Muscle of arm (tissue), 14 donors: ENCODE data around the gene OR1N2. TPM values are rescaled to one million over a fixed set of nuclear protein-coding genes. Genes with fewer than 3 reads are reported as not detected.
"Not testable (repeated sequence)": the region's sequence is repeated elsewhere in the genome, so short reads cannot be mapped to it uniquely, and the experiment has no call there.

Experiments used
- DNase-seq: peaks from one replicate; pipeline ENCODE4 v3.0.0-alpha.2; 2013
- long read RNA-seq, 11 donors: transcript quantifications; one replicate each; lab custom pipeline, GENCODE V29; 2026
- polyA plus RNA-seq, 12 donors: library from polyadenylated mRNA; unstranded; fragments of 120-200 nt; gene quantifications; one replicate each; pipeline ENCODE4 v1.2.1, GENCODE V29; 2013; ENCODE audit not compliant: insufficient read length in 12 of 12

The OR1N2 gene, protein sequence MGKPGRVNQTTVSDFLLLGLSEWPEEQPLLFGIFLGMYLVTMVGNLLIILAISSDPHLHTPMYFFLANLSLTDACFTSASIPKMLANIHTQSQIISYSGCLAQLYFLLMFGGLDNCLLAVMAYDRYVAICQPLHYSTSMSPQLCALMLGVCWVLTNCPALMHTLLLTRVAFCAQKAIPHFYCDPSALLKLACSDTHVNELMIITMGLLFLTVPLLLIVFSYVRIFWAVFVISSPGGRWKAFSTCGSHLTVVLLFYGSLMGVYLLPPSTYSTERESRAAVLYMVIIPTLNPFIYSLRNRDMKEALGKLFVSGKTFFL
- not detected for polyA plus RNA-seq
- long read RNA-seq, donor 1, result 0 reads
- long read RNA-seq, donor 2, result 0 reads
- long read RNA-seq, donor 3, result 0 reads
- long read RNA-seq, donor 4, result 0 reads
- long read RNA-seq, donor 5, result 0 reads
- long read RNA-seq, donor 6, result 0 reads
- long read RNA-seq, donor 7, result 0 reads
- long read RNA-seq, donor 8, result 0 reads
- long read RNA-seq, donor 9, result 0 reads
- long read RNA-seq, donor 10, result 0 reads
- long read RNA-seq, donor 11, result 0 reads

GRCh38 chr9:122552812-122553211 lies at the start of gene OR1N2:
OR1N2 (plus strand) TSS chr9:122553112; CDS start chr9:122553212, 100 bp downstream.
- DNase-seq, result no peak

DNA sequence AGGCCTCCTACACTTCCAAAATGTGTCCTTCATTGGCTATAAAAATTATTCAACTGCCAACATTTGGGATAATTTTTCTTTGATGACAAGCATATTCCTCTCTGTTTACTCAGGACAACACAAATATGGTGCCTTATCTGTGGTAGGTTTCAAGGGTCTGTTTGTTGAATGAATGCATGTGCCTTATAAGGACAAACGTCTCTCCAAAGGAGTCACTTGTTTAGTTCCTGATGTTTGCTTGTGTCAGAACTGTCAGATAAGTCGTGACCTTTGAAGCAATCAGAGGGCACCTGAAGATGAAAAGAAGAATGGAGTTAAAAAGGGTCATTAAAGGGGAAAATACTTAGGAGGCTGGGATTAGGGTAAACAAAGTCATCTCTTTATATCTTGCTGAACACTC lies 45.9 kb upstream of the OR1N2 start:
- DNase-seq, result no peak

DNA sequence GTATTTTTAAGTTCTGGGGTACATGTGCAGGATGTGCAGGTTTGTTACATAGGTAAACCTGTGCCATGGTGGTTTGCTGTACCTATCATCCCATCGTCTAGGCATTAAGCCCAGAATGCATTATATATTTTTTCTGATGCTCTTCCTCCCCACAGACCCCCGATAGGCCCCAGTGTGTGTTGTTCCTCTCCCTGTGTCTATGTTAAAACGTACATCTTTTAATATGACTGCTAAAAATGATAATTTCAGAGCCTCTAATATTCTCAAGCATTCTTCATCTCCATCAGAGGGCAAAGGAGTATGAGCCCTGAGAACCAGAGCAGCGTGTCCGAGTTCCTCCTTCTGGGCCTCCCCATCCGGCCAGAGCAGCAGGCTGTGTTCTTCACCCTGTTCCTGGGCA lies 42.4 kb upstream of the OR1N2 start, which contains the start of gene OR1J2:
OR1J2 (plus strand) TSS at position 301 of the 400 bp plus-strand sequence; CDS start at position 301, 0 bp downstream.
- DNase-seq, result no peak

DNA sequence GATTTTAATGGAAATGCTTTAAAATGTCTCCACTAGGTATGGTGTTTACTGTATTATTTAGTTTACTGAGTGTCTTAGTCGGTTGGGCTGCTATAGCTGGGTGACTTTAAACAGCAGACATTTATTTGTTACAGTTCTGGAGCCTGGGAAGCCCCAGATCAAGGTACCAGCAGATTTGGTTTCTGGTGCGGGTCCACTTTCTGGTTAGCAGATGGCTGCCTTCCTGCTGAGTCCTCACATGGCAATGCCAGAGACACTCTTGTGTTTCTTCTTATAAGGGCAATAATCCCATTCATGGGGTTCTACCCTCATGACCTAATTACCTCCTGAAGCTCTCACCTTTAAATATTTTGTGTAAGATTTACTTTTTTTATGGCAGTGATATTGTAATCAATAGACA lies 34.7 kb upstream of the OR1N2 start:
- no peak for DNase-seq

- no peak for DNase-seq
Observed at GRCh38 chr9:122518841-122519240, 34.1 kb upstream of the OR1N2 start, which contains the start of gene OR1J4. OR1J4 (plus strand) TSS chr9:122519141; CDS start chr9:122519141, 0 bp downstream.

DNA sequence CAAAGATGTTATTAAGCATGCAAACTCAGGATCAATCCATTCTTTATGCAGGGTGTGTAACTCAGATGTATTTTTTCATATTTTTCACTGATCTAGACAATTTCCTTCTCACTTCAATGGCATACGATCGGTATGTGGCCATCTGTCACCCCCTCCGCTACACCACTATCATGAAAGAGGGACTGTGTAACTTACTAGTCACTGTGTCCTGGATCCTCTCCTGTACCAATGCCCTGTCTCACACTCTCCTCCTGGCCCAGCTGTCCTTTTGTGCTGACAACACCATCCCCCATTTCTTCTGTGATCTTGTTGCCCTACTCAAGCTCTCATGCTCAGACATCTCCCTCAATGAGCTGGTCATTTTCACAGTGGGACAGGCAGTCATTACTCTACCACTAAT lies 33.5 kb upstream of the OR1N2 start:
- no peak for DNase-seq

DNA sequence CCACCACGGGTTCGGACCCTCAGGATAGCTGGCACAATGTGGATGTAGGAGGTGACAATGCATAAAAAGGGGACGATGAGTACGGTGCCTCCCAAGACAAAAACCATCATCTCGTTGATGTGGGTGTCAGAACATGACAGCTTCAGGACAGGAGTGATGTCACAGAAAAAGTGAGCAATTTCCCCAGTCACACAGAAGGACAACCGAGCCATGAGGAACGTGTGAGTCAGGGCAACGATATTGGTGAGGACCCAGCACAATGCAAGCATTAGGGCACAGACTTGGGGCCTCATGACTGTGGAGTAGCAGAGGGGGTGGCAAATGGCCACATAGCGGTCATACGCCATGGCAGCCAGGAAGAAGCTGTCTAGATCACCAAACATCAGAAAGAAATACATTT lies 26.3 kb upstream of the OR1N2 start:
- no peak for DNase-seq

DNA sequence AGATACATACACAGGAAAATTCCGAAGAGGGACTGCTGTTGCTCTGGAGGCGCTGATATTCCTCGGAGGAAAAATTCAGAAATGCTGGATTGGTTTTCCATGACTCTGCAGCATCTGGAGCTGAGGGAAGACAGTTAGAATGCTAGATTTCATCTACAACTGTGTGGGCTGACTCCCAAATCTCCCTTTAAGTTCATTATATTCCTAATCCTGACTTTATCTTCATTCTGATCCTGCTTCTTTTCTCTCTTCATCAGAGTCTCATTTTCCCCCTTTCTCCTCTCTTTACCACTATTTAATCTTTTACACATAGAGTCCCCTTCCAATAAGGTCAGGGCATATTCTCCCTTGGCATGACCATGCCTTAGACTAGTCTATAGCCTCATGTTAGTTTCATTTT lies 25.7 kb upstream of the OR1N2 start, which contains the start of gene OR1N1:
OR1N1 (minus strand) TSS at position 101 of the 400 bp plus-strand sequence; CDS start at position 101, 0 bp downstream.
- DNase-seq, result no peak

GRCh38 chr9:122531157-122531556 lies 21.8 kb upstream of the OR1N2 start:
- not testable (repeated sequence) for DNase-seq

- DNase-seq, result no peak
Observed at GRCh38 chr9:122536134-122536533, 16.8 kb upstream of the OR1N2 start.

DNA sequence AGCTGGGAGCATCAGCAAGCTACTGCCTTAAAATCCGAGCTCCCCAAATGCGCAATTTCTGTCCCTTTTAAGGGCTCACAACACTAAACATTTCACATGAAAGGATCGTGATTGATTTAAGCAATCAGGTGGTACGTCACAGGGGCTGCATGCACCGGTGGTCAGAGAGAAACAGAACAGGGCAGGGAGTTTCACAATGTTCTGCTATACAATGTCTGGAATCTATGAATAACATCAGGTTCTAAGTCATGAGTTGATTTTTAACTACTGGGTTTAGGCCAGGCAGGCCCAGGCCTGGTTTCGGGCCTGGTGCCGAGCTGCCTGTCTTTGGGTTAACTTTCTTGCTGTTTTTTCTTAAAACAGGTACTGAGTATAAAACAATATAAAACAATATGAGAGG lies 15.8 kb upstream of the OR1N2 start:
- DNase-seq, result not testable (repeated sequence)

GRCh38 chr9:122538757-122539156 lies 14.2 kb upstream of the OR1N2 start:
- DNase-seq, result no peak

DNA sequence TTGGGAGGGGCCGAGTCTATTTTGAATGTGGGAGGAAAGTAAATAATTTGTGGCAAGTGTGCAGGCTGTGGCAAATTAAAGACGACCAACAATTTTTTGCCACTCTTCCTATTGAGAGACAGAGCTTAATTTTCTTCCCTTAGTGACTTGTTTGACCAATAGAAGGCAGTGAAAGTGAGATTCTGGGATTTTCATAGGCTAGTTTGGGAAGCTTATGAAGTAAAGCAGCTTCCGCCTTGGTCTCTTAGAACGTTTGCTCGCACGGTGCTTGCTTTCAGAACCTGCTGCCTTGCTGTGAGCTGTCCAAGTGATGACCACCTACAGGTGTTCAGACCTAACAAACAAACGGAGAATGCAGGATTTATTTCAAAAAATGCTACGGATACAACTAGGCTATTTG lies 6.7 kb upstream of the OR1N2 start:
- no peak for DNase-seq

- no peak for DNase-seq
Observed at GRCh38 chr9:122551371-122551770, 1.5 kb upstream of the OR1N2 start.

DNA sequence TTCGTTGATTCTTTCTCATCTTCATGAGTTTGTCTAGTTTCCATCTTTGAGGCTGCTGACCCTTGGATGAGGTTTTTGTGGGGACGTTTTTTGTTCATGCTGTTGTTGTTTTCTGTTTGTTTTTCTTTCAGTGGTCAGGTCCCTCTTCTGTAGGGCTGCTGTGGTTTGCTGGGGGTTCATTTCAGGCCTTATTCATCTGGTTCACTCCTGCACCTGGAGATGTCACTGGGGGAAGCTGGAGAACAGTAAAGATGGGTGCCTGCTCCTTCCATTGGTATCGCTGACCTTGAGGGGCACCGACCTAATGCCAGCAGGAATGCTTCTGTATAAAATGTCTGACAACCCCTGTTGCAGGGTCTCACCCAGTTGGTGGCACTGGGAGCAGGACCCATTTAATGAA lies 8.5 kb downstream of the OR1N2 start:
- no peak for DNase-seq

- DNase-seq, result no peak
Observed at GRCh38 chr9:122562134-122562760, 9.3 kb downstream of the OR1N2 start.

DNA sequence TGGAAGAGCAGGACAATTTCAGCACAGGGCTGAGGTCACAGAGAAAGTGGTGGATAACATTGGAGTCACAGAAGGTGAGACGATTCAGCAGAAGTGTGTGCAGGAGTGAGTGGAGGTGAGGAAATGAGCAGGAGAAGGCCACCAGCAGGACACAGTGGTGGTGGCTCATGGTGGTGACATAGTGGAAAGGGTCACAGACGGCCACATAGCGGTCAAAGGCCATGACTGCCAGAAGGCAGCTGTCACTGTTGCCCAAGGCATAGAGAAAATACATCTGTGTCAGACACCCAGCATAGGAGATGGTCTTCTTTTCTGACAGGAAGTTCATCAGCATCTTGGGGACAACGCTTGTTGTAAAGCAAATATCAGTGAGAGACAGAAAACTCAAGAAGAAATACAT lies 15.0 kb downstream of the OR1N2 start:
- no peak for DNase-seq

- no peak for DNase-seq
Observed at GRCh38 chr9:122572456-122572855, 19.5 kb downstream of the OR1N2 start.

- no peak for DNase-seq
Observed at GRCh38 chr9:122579874-122580273, 27.0 kb downstream of the OR1N2 start.

- DNase-seq, result no peak
Observed at GRCh38 chr9:122580360-122580759, 27.4 kb downstream of the OR1N2 start.

DNA sequence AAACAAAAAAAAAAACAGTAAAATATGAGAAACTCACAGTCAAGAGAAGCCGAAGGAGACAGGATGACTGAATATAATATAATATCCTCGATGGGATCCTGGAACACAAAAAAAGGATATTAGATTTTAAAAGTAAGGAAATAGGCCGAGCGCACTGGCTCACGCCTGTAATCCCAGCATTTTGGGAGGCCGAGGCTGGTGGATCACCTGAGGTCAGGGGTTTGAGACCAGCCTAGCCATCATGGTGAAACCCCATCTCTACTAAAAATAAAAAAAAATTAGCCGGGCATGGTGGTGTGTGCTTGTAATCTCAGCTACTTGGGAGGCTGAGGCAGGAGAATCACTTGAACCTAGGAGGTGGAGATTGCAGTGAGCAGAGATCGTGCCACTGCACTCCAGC lies 30.4 kb downstream of the OR1N2 start, which contains the start of gene OR1L8:
OR1L8 (minus strand) TSS at position 101 of the 400 bp plus-strand sequence. CDS start 14,907 bp downstream, outside the sequence.
- DNase-seq, result not testable (repeated sequence)
